Pulmonary artery endothelial cell (primary cell): ENCODE results near the gene OR52B4. TPM values are rescaled to one million over a fixed set of nuclear protein-coding genes. Genes with fewer than 3 reads are reported as not detected.
"Not testable (repeated sequence)": the region's sequence is repeated elsewhere in the genome, so short reads cannot be mapped to it uniquely, and the experiment has no call there.

Source experiments
- DNase-seq: peaks from one replicate; pipeline ENCODE4 v3.0.0-alpha.2; 2011; ENCODE audit warnings: low read depth, low spot score
- total RNA-seq: library from RNA; depleted of rRNA; stranded (reverse); fragments of >200 nt; gene quantifications from 2 replicates; pipeline ENCODE4 v1.2.3, GENCODE V29; 2014

Gene OR52B4
- not detected in 2 replicates for total RNA-seq

- no peak for DNase-seq
These were observed at the start of gene OR52B4 for GRCh38 chr11:4368286-4368685. OR52B4 (minus strand) TSS chr11:4368386; CDS start chr11:4368295, 91 bp downstream.

DNA sequence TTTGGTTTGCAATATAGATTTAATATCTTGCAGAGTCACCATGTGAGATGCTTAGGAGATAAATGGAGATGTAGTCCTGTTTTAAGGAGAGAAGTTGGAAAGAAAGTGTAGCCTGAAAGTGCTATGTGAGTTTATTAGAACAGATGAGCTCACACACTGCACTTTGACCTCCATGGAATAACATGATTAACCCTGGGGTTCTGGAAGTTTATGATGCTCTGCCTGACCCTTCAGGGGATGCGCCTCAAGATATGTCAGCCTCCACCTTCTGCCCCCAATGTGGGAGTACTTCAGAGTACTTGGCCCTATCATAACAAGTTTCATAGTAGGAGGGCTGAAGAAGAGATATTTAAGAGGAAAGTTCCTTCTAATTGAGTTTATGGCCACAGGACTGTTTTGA lies 48.6 kb upstream of the OR52B4 start:
- no peak for DNase-seq

DNA sequence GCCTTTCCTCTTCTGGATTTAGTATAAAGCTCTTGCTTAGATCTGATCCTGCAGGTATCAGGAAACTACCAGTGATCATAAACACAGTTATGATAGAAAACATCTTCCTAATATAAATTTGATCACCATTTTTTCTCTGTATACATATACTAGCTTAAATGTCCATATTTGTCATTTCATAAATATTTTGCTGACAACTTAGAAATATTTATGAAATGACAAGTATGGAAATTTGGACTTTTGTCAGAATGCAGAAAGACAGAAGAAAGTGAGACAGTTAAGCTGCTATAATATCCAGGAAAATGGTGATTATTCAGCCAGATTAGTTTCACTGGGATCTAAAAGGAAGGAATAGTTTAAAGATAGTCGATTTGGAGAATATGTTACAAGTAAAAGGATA lies 48.1 kb upstream of the OR52B4 start:
- DNase-seq = no peak

GRCh38 chr11:4406206-4406605 lies 38.0 kb upstream of the OR52B4 start:
- not testable (repeated sequence) for DNase-seq

DNA sequence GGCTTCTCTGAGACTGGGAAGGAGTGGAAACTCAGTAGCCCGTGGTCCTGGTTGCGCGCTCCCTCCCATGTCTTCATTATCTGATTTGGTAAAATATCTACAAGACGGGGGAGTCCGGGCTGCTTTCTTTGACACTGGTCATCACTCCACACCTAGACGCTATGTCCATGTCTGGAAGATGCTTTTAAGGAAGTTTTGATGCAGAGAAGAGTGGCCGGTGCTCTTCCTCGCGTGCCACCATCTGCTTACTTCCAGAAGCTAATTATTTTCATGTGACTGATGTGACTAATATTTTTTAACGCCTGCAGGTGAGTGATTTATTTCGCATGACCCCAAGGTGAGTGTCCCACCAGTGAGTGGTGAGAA lies 25.7 kb upstream of the OR52B4 start:
- no peak for DNase-seq

DNA sequence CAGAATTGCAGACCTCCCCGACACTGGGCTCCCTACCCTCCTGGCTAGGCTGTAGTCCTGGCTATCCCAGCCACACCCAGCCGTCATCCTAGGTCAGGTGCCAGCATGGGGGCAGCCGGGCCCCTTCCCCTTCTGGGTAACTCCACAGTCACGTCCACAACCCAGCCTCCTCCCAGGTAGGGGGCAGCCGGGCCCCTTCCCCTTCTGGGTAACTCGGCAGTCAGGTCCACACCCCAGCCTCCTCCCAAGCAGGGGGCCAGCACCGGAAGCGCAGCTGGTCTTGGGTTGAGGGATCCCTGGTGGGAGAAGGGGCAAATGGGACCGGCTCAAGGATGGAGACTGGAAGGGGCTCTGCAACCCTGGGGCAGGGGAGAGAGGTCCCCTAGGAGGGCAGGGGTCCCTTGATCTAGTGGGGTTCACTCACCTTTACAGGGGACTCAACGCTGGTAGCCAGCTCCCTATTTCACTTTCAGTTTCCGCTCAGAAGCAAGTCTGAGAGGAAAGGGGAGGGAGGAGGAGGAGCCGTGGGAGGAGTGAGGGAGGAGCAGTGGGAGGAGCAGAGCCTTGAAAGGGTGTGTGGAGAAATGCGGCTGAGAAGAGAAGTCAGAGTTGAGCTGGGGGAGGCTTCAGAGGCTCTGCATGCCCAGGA lies 25.1 kb upstream of the OR52B4 start, which contains the start of gene TRIM21:
TSS of gene TRIM21 (minus strand) at position 494 of the 649 bp plus-strand sequence. CDS start 3,293 bp downstream, outside the sequence.
- DNase-seq = peak; percentile 51

- DNase-seq = no peak
These were observed 20.0 kb upstream of the OR52B4 start for GRCh38 chr11:4388221-4388620.

- no peak for DNase-seq
These were observed 18.0 kb upstream of the OR52B4 start for GRCh38 chr11:4385978-4386740.

GRCh38 chr11:4381901-4382300 lies 13.7 kb upstream of the OR52B4 start:
- DNase-seq = no peak

GRCh38 chr11:4375431-4376140 lies 7.4 kb upstream of the OR52B4 start:
- DNase-seq = no peak

DNA sequence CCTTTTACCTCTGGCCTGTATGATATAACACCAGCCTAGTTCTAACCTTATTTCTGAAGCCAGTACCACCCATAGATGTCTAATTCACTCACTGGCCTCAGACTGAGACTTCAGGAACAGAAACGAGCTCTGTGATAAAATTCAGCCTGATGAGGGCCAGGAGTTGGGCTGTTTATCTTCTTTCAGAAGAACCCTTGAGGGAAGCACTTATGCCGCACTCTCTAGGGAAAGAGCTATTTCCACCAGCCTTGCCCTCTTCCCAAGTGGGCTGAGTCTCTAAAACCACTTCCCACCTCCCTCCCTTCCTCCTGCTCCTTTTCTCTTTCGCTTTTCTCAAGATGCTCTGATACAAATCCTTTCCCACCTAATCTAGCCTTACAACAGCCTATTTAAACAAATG lies 2.0 kb upstream of the OR52B4 start:
- no peak for DNase-seq

GRCh38 chr11:4348142-4348541 lies 20.0 kb downstream of the OR52B4 start:
- not testable (repeated sequence) for DNase-seq

- DNase-seq = not testable (repeated sequence)
These were observed 22.8 kb downstream of the OR52B4 start for GRCh38 chr11:4345366-4345765.

- DNase-seq = not testable (repeated sequence)
These were observed 33.8 kb downstream of the OR52B4 start for GRCh38 chr11:4334356-4334755.

Other genes with a start within 250 kb of the OR52B4 start
- 31.5 and 44.2 TPM in 2 replicates for gene TRIM21, start 25.3 kb upstream of the OR52B4 start, total RNA-seq
- gene OR52K2, start 80.9 kb upstream of the OR52B4 start, total RNA-seq = not detected in 2 replicates
- gene OR52K1, start 114.3 kb upstream of the OR52B4 start, total RNA-seq = not detected in 2 replicates
- not detected in 2 replicates for gene OR52M1, start 176.8 kb upstream of the OR52B4 start, total RNA-seq
- gene OR52I2, start 213.4 kb upstream of the OR52B4 start, total RNA-seq = not detected in 2 replicates
- gene OR52I1, start 225.7 kb upstream of the OR52B4 start, total RNA-seq = not detected in 2 replicates
- gene TRIM68, start 239.8 kb upstream of the OR52B4 start, total RNA-seq = 10.4 and 13.5 TPM in 2 replicates